Keratinocyte (primary cell): ENCODE data around the gene MC1R. TPM values are rescaled to one million over a fixed set of nuclear protein-coding genes. Genes with fewer than 3 reads are reported as not detected.

Experiments used
- DNase-seq: peaks from one replicate; pipeline ENCODE4 v3.0.0-alpha.2; 2011; ENCODE audit warnings: low read depth, missing footprints, low spot score
- FAIRE-seq: peaks from 2 replicates; lab custom pipeline; 2011; peaks lifted over from hg19 to GRCh38; lab: Jason Lieb, UNC
- H2AFZ ChIP-seq: 2 replicates; pipeline ENCODE4 v1.6.0; 2012; ENCODE audit warnings: low read length, control low read depth, inconsistent platforms; ENCODE audit not compliant: control insufficient read depth
- H3K27ac ChIP-seq: 2 replicates; pipeline ENCODE4 v1.5.1; 2011; ENCODE audit warnings: low read length; ENCODE audit not compliant: control insufficient read depth, insufficient read depth
- H3K27me3 ChIP-seq: 3 replicates; pipeline ENCODE4 v1.6.0; 2011; ENCODE audit warnings: low read length; ENCODE audit not compliant: control insufficient read depth, insufficient read depth; ENCODE audit errors: extremely low read depth
- H3K36me3 ChIP-seq, 2 experiments: 2 replicates in 1 of 2; 3 replicates in 1 of 2; pipeline ENCODE4 v1.5.1; 2011; ENCODE audit warnings: low read length in 2 of 2, mild to moderate bottlenecking in 1 of 2; ENCODE audit not compliant: control insufficient read depth in 2 of 2, insufficient read depth in 2 of 2; ENCODE audit errors: extremely low read depth in 1 of 2
- H3K4me1 ChIP-seq: 3 replicates; pipeline ENCODE4 v1.5.1; 2011; ENCODE audit warnings: low read length; ENCODE audit not compliant: control insufficient read depth, insufficient read depth; ENCODE audit errors: extremely low read depth
- H3K4me2 ChIP-seq: 3 replicates; pipeline ENCODE4 v1.6.0; 2011; ENCODE audit warnings: low read depth, low read length; ENCODE audit not compliant: control insufficient read depth, insufficient read depth; ENCODE audit errors: extremely low read depth
- H3K4me3 ChIP-seq, 3 experiments: fragments of 200-600 bp in 1 of 3; sonication (generic) in 1 of 3; 2 replicates in 2 of 3; 3 replicates in 1 of 3; pipeline ENCODE4 v1.5.1; 2011 to 2016; ENCODE audit warnings: low read length in 3 of 3, mild to moderate bottlenecking in 3 of 3, control low read depth in 2 of 3, inconsistent platforms in 1 of 3, low read depth in 1 of 3, mixed read lengths in 1 of 3, mixed run types in 1 of 3, moderate library complexity in 1 of 3; ENCODE audit not compliant: control insufficient read depth in 2 of 3, insufficient read depth in 2 of 3; ENCODE audit errors: extremely low read depth in 1 of 3
- H3K79me2 ChIP-seq: 2 replicates; pipeline ENCODE4 v1.6.0; 2012; ENCODE audit warnings: low read length; ENCODE audit not compliant: control insufficient read depth, insufficient read depth
- H3K9ac ChIP-seq: 3 replicates; pipeline ENCODE4 v1.6.0; 2011; ENCODE audit warnings: low read length; ENCODE audit not compliant: control insufficient read depth, insufficient read depth; ENCODE audit errors: extremely low read depth
- H3K9me1 ChIP-seq: 3 replicates; pipeline ENCODE4 v1.6.0; 2011; ENCODE audit warnings: low read length; ENCODE audit not compliant: control insufficient read depth, insufficient read depth; ENCODE audit errors: extremely low read depth
- H3K9me3 ChIP-seq: 2 replicates; pipeline ENCODE4 v1.5.1; 2012; ENCODE audit warnings: low read depth, low read length; ENCODE audit not compliant: control insufficient read depth
- H4K20me1 ChIP-seq: 3 replicates; pipeline ENCODE4 v1.6.0; 2011; ENCODE audit warnings: low read length; ENCODE audit not compliant: control insufficient read depth, insufficient read depth; ENCODE audit errors: extremely low read depth
- EZH2 ChIP-seq: IDR thresholded peaks from one replicate; pipeline ENCODE4 v1.6.1; 2012; ENCODE audit warnings: inconsistent platforms, mild to moderate bottlenecking, low read length, moderate library complexity
- dilution Hi-C: fragments of 300-500 bp; cut with MboI; formaldehyde crosslinking; loops from one replicate; pipeline ENCODE4 v1.7.0; 2020; ENCODE audit warnings: low sequenced_read_pairs; ENCODE audit not compliant: extremely low pct_ligation_motif_present
- polyA plus RNA-seq, 5 experiments: library from polyadenylated mRNA; depleted of rRNA in 3 of 5; stranded (reverse) in 3 of 5; stranded (forward) in 1 of 5; unstranded in 1 of 5; fragments of >200 nt; gene quantifications; 1 replicate in 1 of 5; 2 replicates in 3 of 5; 3 replicates in 1 of 5; pipeline versions ENCODE4 v1.2.1 to v1.2.3, GENCODE V29; 2011 to 2012; ENCODE audit warnings: missing spikeins in 2 of 5, low read depth in 1 of 5, low replicate concordance in 1 of 5
- TF ChIP-seq, protein P1 (sequence below), 3 experiments: IDR thresholded peaks in 1 of 3; conservative IDR thresholded peaks in 1 of 3; optimal IDR thresholded peaks in 1 of 3; 2 replicates in 2 of 3; 3 replicates in 1 of 3; pipeline versions ENCODE3 to v1.5.1; 2011; ENCODE audit warnings: low read length in 3 of 3, mild to moderate bottlenecking in 3 of 3, moderate library complexity in 2 of 3, control low read depth in 1 of 3, inconsistent platforms in 1 of 3; ENCODE audit not compliant: insufficient read depth in 2 of 3; ENCODE audit errors: extremely low read depth in 1 of 3

Gene MC1R
- polyA plus RNA-seq, 1 donor (not counting 4 experiments of a cell fraction or from before 2014, with no cell fraction given), result 1.1 TPM

- FAIRE-seq (no peak), DNase-seq (no peak)
- H3K27ac ChIP-seq, result no peak overlapping the region
- H3K36me3 ChIP-seq, result no peaks in the 10 kb centered on the region
- peak overlapping the region; percentile 44 to 79 (median 77) for H3K4me3 ChIP-seq
- H3K9me3 ChIP-seq, result no peaks in the 10 kb centered on the region
- peaks cover 20% of the 10 kb centered on the region for H3K4me1 ChIP-seq
- no peak overlapping the region for H2AFZ ChIP-seq
- H3K4me2 ChIP-seq, result peak overlapping the region; percentile 96
- H3K79me2 ChIP-seq, result no peaks in the 10 kb centered on the region
- peaks cover 5% of the 10 kb centered on the region for H3K27me3 ChIP-seq
- H3K9ac ChIP-seq, result no peak overlapping the region
- H4K20me1 ChIP-seq, result peaks cover 5% of the 10 kb centered on the region
- TF ChIP-seq, protein P1, sequence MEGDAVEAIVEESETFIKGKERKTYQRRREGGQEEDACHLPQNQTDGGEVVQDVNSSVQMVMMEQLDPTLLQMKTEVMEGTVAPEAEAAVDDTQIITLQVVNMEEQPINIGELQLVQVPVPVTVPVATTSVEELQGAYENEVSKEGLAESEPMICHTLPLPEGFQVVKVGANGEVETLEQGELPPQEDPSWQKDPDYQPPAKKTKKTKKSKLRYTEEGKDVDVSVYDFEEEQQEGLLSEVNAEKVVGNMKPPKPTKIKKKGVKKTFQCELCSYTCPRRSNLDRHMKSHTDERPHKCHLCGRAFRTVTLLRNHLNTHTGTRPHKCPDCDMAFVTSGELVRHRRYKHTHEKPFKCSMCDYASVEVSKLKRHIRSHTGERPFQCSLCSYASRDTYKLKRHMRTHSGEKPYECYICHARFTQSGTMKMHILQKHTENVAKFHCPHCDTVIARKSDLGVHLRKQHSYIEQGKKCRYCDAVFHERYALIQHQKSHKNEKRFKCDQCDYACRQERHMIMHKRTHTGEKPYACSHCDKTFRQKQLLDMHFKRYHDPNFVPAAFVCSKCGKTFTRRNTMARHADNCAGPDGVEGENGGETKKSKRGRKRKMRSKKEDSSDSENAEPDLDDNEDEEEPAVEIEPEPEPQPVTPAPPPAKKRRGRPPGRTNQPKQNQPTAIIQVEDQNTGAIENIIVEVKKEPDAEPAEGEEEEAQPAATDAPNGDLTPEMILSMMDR (optimal IDR thresholded peaks at IDR 0.05 in 1 of 3, IDR thresholded peaks at IDR 0.05 in 1 of 3, conservative IDR thresholded peaks at IDR 0.05 in 1 of 3; ENCODE audit: extremely low read depth in 1 of 3, insufficient read depth in 2 of 3, low read length in 3 of 3), result no peak
- no peak for TF ChIP-seq EZH2
- dilution Hi-C loops, result no loop called here
- no peaks in the 10 kb centered on the region for H3K9me1 ChIP-seq
These were observed 5.1 kb downstream of the MC1R start for GRCh38 chr16:89923640-89924296.

- Histone ChIP-seq H3K4me3 (peak overlapping the region in 2 of 3 experiments; percentile 44 to 77), H3K27me3 (peaks cover 5% of the 10 kb centered on the region), H3K36me3 (no peaks in the 10 kb centered on the region), H3K9ac (no peak overlapping the region), H3K4me1 (peaks cover 19% of the 10 kb centered on the region), H3K79me2 (no peaks in the 10 kb centered on the region), H4K20me1 (peaks cover 5% of the 10 kb centered on the region), H3K9me3 (no peaks in the 10 kb centered on the region), H2AFZ (no peak overlapping the region), H3K27ac (no peak overlapping the region), H3K4me2 (peak overlapping the region; percentile 54), H3K9me1 (no peaks in the 10 kb centered on the region)
- FAIRE-seq, result no peak
- no peak for TF ChIP-seq EZH2
- TF ChIP-seq, protein P1 (optimal IDR thresholded peaks at IDR 0.05 in 1 of 3, IDR thresholded peaks at IDR 0.05 in 1 of 3, conservative IDR thresholded peaks at IDR 0.05 in 1 of 3; ENCODE audit: extremely low read depth in 1 of 3, insufficient read depth in 2 of 3, low read length in 3 of 3), result no peak
- DNase-seq, result no peak
- dilution Hi-C loops, result no loop called here
These were observed 5.7 kb downstream of the MC1R start for GRCh38 chr16:89924297-89924924.
